Anterior cingulate cortex (tissue), 58 donors: ENCODE results near the gene FBXL16.
"Not testable (repeated sequence)": the region's sequence is repeated elsewhere in the genome, so short reads cannot be mapped to it uniquely, and the experiment has no call there.

Experiments
- DNase-seq, 58 donors: peaks; one replicate each; lab custom pipeline; 2025; lab: John Stamatoyannopoulos, UW

Gene FBXL16

GRCh38 chr16:705431-706188, at the start of gene FBXL16:
FBXL16 (minus strand) TSS chr16:705801; CDS start chr16:697405, 8,396 bp downstream.
- peak in 46 of 58 donors; percentile 20 to 85 (median 57) for DNase-seq

- no peak for DNase-seq
These were observed 49.1 kb upstream of the FBXL16 start for GRCh38 chr16:754656-755055.

GRCh38 chr16:754121-754607, 48.6 kb upstream of the FBXL16 start:
- DNase-seq, result not testable (repeated sequence)

GRCh38 chr16:752007-752312, 46.4 kb upstream of the FBXL16 start:
- DNase-seq, result no peak

- DNase-seq, result peak in 35 of 58 donors; percentile 6 to 84 (median 38)
These were observed 45.8 kb upstream of the FBXL16 start for GRCh38 chr16:751152-752006.

GRCh38 chr16:750485-750884, 44.9 kb upstream of the FBXL16 start:
- no peak for DNase-seq

GRCh38 chr16:749010-749409, 43.4 kb upstream of the FBXL16 start:
- DNase-seq, result no peak

- no peak for DNase-seq
These were observed 42.6 kb upstream of the FBXL16 start for GRCh38 chr16:747978-748746.

GRCh38 chr16:746637-747036, 41.0 kb upstream of the FBXL16 start:
- DNase-seq, result no peak

- no peak for DNase-seq
These were observed 40.1 kb upstream of the FBXL16 start for GRCh38 chr16:745739-746138.

- no peak for DNase-seq
These were observed 38.3 kb upstream of the FBXL16 start for GRCh38 chr16:743794-744500.

- DNase-seq, result not testable (repeated sequence)
These were observed 37.3 kb upstream of the FBXL16 start for GRCh38 chr16:742894-743293.

GRCh38 chr16:741986-742629, 36.5 kb upstream of the FBXL16 start:
- DNase-seq, result no peak

- peak in 57 of 58 donors; percentile 16 to 90 (median 80) for DNase-seq
These were observed 35.3 kb upstream of the FBXL16 start, which contains the start of gene CIAO3 for GRCh38 chr16:740764-741505. CIAO3 (minus strand) TSS chr16:740997; CDS start chr16:740985, 12 bp downstream.

- DNase-seq, result no peak
These were observed 34.8 kb upstream of the FBXL16 start for GRCh38 chr16:740459-740763.

- DNase-seq, result no peak
These were observed 34.2 kb upstream of the FBXL16 start for GRCh38 chr16:739560-740458.

GRCh38 chr16:736936-737481, 31.4 kb upstream of the FBXL16 start:
- DNase-seq, result no peak
